Neural progenitor cell (in vitro differentiated cells): ENCODE results near the gene SCO2. TPM values are rescaled to one million over a fixed set of nuclear protein-coding genes. Genes with fewer than 3 reads are reported as not detected.

ENCODE experiments used
- DNase-seq: peaks from one replicate; pipeline ENCODE4 v3.0.0-alpha.2; 2016; ENCODE audit warnings: low spot score
- H2AFZ ChIP-seq: fragments of 200-600 bp; sonication (generic); replicated peaks from 2 replicates; pipeline ENCODE4 v1.6.1; 2016; ENCODE audit warnings: antibody characterized with exemption
- H3F3A ChIP-seq: fragments of 200-600 bp; sonication (generic); 2 replicates; pipeline ENCODE4 v1.6.1; 2016; ENCODE audit warnings: antibody characterized with exemption, low read depth
- H3K27ac ChIP-seq: fragments of 200-600 bp; sonication (generic); 2 replicates; pipeline ENCODE4 v1.5.1; 2016; ENCODE audit warnings: mild to moderate bottlenecking
- H3K27me3 ChIP-seq: fragments of 200-600 bp; sonication (generic); 2 replicates; pipeline ENCODE4 v1.6.1; 2016; ENCODE audit warnings: mild to moderate bottlenecking, moderate library complexity
- H3K36me3 ChIP-seq: fragments of 200-600 bp; sonication (generic); 2 replicates; pipeline ENCODE4 v1.5.1; 2016
- H3K4me1 ChIP-seq: fragments of 200-600 bp; sonication (generic); 2 replicates; pipeline ENCODE4 v1.6.1; 2016; ENCODE audit warnings: mixed run types
- H3K4me2 ChIP-seq: fragments of 200-600 bp; sonication (generic); 2 replicates; pipeline ENCODE4 v1.6.1; 2016
- H3K4me3 ChIP-seq: fragments of 200-600 bp; sonication (generic); 2 replicates; pipeline ENCODE4 v1.5.1; 2016
- H3K79me2 ChIP-seq: fragments of 200-600 bp; sonication (generic); 2 replicates; pipeline ENCODE4 v1.6.1; 2016; ENCODE audit warnings: low read depth
- H3K9ac ChIP-seq: fragments of 200-600 bp; sonication (generic); 2 replicates; pipeline ENCODE4 v1.6.1; 2016
- H3K9me3 ChIP-seq: fragments of 200-600 bp; sonication (generic); 2 replicates; pipeline ENCODE4 v1.5.1; 2016; ENCODE audit warnings: low read depth
- H4K20me1 ChIP-seq: fragments of 200-600 bp; sonication (generic); 2 replicates; pipeline ENCODE4 v1.6.1; 2016; ENCODE audit warnings: low read depth
- H3K27ac Mint-ChIP-seq: 3 replicates; pipeline ENCODE4 v1.8.0; 2021; ENCODE audit warnings: mixed read lengths
- H3K27me3 Mint-ChIP-seq: 2 replicates; pipeline ENCODE4 v1.8.0; 2022; ENCODE audit warnings: low read depth, mild to moderate bottlenecking, inconsistent platforms, moderate library complexity, mixed read lengths; ENCODE audit not compliant: insufficient read depth
- H3K36me3 Mint-ChIP-seq: 3 replicates; pipeline ENCODE4 v1.8.0; 2021; ENCODE audit warnings: mixed read lengths
- H3K4me1 Mint-ChIP-seq: 3 replicates; pipeline ENCODE4 v1.8.0; 2021; ENCODE audit warnings: mixed read lengths
- H3K4me3 Mint-ChIP-seq: 3 replicates; pipeline ENCODE4 v1.8.0; 2021; ENCODE audit warnings: mild to moderate bottlenecking, moderate library complexity, mixed read lengths
- H3K9me3 Mint-ChIP-seq: 3 replicates; pipeline ENCODE4 v1.8.0; 2020; ENCODE audit warnings: mixed read lengths
- EZH2 ChIP-seq: fragments of 200-600 bp; sonication (generic); IDR thresholded peaks from 2 replicates; pipeline ENCODE4 v1.6.1; 2017; ENCODE audit warnings: antibody characterized with exemption, mild to moderate bottlenecking, moderate library complexity
- EZH2phosphoT487 ChIP-seq: fragments of 200-600 bp; sonication (generic); IDR thresholded peaks from 2 replicates; pipeline ENCODE4 v1.6.1; 2017; ENCODE audit warnings: antibody characterized with exemption
- total RNA-seq: library from RNA; depleted of rRNA; stranded (reverse); fragments of >200 nt; gene quantifications from 2 replicates; pipeline ENCODE4 v1.2.3, GENCODE V29; 2015; ENCODE audit warnings: low replicate concordance
- TF ChIP-seq, protein P1 (sequence below): fragments of 200-600 bp; sonication (generic); IDR thresholded peaks from 2 replicates; pipeline ENCODE4 v1.5.1; 2017; ENCODE audit warnings: antibody characterized with exemption, mild to moderate bottlenecking

SCO2 gene
- total RNA-seq, 1 donor from 2014 or later, result not detected

DNA sequence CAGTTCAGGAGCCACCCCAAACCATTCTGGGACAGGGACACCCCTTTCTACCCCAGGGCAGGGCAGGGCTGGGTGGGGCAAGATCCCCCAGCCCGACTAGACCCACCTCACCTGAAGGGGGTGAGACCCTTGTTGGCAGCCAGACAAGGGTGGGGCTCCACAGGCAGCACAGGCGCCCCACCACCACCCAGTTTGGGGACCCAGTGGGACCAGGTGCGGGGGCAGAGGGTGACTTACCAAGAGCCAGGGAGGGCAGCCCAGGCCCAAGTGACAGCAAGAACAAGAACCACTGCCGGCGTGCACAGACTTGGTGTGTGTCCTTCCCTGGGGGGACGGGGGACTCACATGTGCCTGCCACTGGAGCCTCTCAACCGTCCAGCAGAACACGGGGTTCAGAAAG is 41.8 kb downstream of the SCO2 start:
- Mint-ChIP-seq H3K9me3 (peaks cover 2% of the 10 kb centered on the region), H3K36me3 (no peaks in the 10 kb centered on the region), H3K27ac (no peak overlapping the region), H3K27me3 (peaks cover 31% of the 10 kb centered on the region), H3K4me3 (no peak overlapping the region), H3K4me1 (peaks cover 2% of the 10 kb centered on the region)
- TF ChIP-seq EZH2phosphoT487, result no peak
- TF ChIP-seq EZH2, result no peak
- TF ChIP-seq, protein P1, sequence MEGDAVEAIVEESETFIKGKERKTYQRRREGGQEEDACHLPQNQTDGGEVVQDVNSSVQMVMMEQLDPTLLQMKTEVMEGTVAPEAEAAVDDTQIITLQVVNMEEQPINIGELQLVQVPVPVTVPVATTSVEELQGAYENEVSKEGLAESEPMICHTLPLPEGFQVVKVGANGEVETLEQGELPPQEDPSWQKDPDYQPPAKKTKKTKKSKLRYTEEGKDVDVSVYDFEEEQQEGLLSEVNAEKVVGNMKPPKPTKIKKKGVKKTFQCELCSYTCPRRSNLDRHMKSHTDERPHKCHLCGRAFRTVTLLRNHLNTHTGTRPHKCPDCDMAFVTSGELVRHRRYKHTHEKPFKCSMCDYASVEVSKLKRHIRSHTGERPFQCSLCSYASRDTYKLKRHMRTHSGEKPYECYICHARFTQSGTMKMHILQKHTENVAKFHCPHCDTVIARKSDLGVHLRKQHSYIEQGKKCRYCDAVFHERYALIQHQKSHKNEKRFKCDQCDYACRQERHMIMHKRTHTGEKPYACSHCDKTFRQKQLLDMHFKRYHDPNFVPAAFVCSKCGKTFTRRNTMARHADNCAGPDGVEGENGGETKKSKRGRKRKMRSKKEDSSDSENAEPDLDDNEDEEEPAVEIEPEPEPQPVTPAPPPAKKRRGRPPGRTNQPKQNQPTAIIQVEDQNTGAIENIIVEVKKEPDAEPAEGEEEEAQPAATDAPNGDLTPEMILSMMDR, result no peak
- no peak overlapping the region for H2AFZ ChIP-seq
- DNase-seq, result no peak
- no peak overlapping the region for H3K27ac ChIP-seq
- H3K79me2 ChIP-seq, result no peaks in the 10 kb centered on the region
- H3K4me1 ChIP-seq, result no peaks in the 10 kb centered on the region
- H3F3A ChIP-seq, result peaks cover 3% of the 10 kb centered on the region
- H3K27me3 ChIP-seq, result peaks cover 36% of the 10 kb centered on the region
- H3K36me3 ChIP-seq, result no peaks in the 10 kb centered on the region
- no peaks in the 10 kb centered on the region for H4K20me1 ChIP-seq
- no peaks in the 10 kb centered on the region for H3K9me3 ChIP-seq
- no peak overlapping the region for H3K4me2 ChIP-seq
- no peak overlapping the region for H3K9ac ChIP-seq
- H3K4me3 ChIP-seq, result no peak overlapping the region

DNA sequence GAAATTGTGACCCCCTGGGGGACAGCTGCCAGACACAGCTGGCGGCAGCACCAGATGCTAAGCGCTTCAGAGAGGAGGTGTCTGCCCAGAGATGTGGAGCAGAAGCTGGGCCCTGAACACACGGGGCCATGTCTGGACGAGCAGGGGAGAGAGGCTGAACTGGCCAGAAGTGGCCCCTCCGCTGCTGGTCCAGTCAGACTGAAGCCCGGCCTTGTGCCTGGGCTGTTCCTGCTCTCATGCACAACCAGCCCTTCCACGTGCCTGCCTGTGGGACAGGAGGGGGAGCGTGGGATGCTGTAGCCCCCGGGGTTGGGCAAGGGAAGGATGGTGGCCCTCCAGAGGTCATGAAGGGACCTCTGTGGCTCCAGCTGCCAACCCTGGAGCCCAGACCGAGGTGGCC is 42.3 kb downstream of the SCO2 start:
- peaks cover 37% of the 10 kb centered on the region for H3K27me3 ChIP-seq
- H3K27ac ChIP-seq, result no peak overlapping the region
- no peak overlapping the region for H3K4me3 Mint-ChIP-seq
- no peaks in the 10 kb centered on the region for H3K9me3 ChIP-seq
- no peaks in the 10 kb centered on the region for H3K4me1 ChIP-seq
- no peaks in the 10 kb centered on the region for H4K20me1 ChIP-seq
- H3K9me3 Mint-ChIP-seq, result peaks cover 2% of the 10 kb centered on the region
- no peak for DNase-seq
- TF ChIP-seq, protein P1, result no peak
- no peak for TF ChIP-seq EZH2phosphoT487
- no peak for TF ChIP-seq EZH2
- peaks cover 3% of the 10 kb centered on the region for H3F3A ChIP-seq
- peaks cover 2% of the 10 kb centered on the region for H3K4me1 Mint-ChIP-seq
- H3K27ac Mint-ChIP-seq, result no peak overlapping the region
- H3K36me3 ChIP-seq, result no peaks in the 10 kb centered on the region
- no peak overlapping the region for H3K4me2 ChIP-seq
- H3K4me3 ChIP-seq, result no peak overlapping the region
- H2AFZ ChIP-seq, result no peak overlapping the region
- no peaks in the 10 kb centered on the region for H3K79me2 ChIP-seq
- H3K36me3 Mint-ChIP-seq, result no peaks in the 10 kb centered on the region
- no peak overlapping the region for H3K9ac ChIP-seq
- H3K27me3 Mint-ChIP-seq, result peaks cover 33% of the 10 kb centered on the region

DNA sequence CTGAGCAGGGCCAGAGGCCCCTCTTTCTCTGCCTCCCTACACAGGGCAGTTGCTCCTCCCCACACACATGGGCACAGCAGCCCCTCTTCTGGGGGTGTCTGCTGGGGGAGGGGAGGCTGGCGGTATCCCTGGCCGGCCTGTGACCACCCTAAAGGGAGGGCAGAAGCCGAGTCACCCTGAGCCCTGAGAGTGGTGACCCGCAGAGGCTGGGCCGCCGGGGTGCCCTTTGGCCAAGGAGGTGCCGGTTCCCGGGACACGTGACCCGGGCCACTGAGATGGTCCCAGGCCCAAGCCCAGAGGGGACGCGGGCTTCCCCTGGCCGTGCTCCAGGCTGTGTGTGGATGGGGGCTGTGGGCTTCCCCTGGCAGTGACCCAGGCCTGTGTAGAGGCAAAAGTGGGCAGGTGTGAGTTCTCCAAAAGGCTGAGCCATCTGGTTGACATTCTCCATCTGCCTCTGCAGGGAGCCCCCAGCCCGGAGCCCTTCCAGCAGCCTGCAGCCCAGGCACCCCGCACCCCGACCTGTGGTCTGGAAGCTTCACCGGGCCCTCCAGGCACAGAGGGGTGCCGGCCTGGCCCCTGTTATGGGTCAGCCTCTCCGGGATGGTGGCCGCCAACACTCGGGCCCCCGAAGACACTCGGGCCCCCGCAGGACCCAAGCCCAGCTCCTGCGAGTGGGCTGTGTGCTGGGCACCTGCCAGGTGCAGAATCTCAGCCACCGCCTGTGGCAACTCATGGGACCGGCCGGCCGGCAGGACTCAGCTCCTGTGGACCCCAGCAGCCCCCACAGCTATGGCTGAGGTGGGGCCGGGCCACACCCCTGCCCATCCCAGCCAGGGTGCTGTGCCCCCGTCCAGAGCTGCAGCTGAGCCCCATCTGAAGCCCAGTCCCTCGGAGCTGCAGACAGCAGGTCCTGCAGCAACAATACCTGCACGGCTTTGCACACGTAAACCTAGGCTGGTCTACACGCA is 43.0 kb downstream of the SCO2 start:
- no peaks in the 10 kb centered on the region for H3K9me3 ChIP-seq
- no peak overlapping the region for H3K27ac ChIP-seq
- H3K4me1 ChIP-seq, result no peaks in the 10 kb centered on the region
- peak overlapping the region; percentile 70 for H3K4me2 ChIP-seq
- TF ChIP-seq, protein P1, result no peak
- TF ChIP-seq EZH2phosphoT487, result no peak
- TF ChIP-seq EZH2, result no peak
- Mint-ChIP-seq H3K9me3 (peaks cover 2% of the 10 kb centered on the region), H3K27me3 (peaks cover 33% of the 10 kb centered on the region), H3K36me3 (no peaks in the 10 kb centered on the region), H3K27ac (no peak overlapping the region), H3K4me1 (peaks cover 2% of the 10 kb centered on the region), H3K4me3 (peak overlapping the region; percentile 63)
- H3K36me3 ChIP-seq, result no peaks in the 10 kb centered on the region
- no peak for DNase-seq
- H3K9ac ChIP-seq, result no peak overlapping the region
- peak overlapping the region; percentile 53 for H3K4me3 ChIP-seq
- H3K27me3 ChIP-seq, result peaks cover 37% of the 10 kb centered on the region
- no peaks in the 10 kb centered on the region for H4K20me1 ChIP-seq
- peaks cover 3% of the 10 kb centered on the region for H3F3A ChIP-seq
- H3K79me2 ChIP-seq, result no peaks in the 10 kb centered on the region
- H2AFZ ChIP-seq, result peak overlapping the region; percentile 86
